K562 (cell line): ENCODE data around the gene APPBP2. TPM values are rescaled to one million over a fixed set of nuclear protein-coding genes. Genes with fewer than 3 reads are reported as not detected.

ENCODE experiments used
- BHLHE40 ChIP-seq: IDR thresholded peaks from 2 replicates; pipeline ENCODE4 v1.6.1; 2011; ENCODE audit warnings: low read length, improper control_type of control experiment
- CREB3L1 ChIP-seq: fragments of 450-650 bp; IDR thresholded peaks from 2 replicates; pipeline ENCODE4 v1.6.1; 2014; ENCODE audit warnings: low read depth, mild to moderate bottlenecking, moderate library complexity, borderline replicate concordance
- E2F5 ChIP-seq: sonication (generic); formaldehyde crosslinking; IDR thresholded peaks from 2 replicates; pipeline ENCODE4 v1.8.0; 2022; ENCODE audit warnings: mild to moderate bottlenecking, missing genetic modification reagents
- GABPB1 ChIP-seq: sonication (generic); formaldehyde crosslinking; IDR thresholded peaks from 2 replicates; pipeline ENCODE4 v1.8.0; 2022; ENCODE audit warnings: mild to moderate bottlenecking, missing genetic modification reagents
- HES1 ChIP-seq: fragments of 450-650 bp; IDR thresholded peaks from 2 replicates; pipeline ENCODE4 v1.6.1; 2016; ENCODE audit warnings: low read depth, mild to moderate bottlenecking, moderate library complexity
- MTA3 ChIP-seq: fragments of 450-650 bp; formaldehyde crosslinking; IDR thresholded peaks from 2 replicates; pipeline ENCODE4 v1.6.1; 2017; ENCODE audit warnings: mild to moderate bottlenecking, borderline replicate concordance
- ZBTB11 ChIP-seq, 3 experiments: fragments of 200-800 bp in 1 of 3; fragments of 250-450 bp in 1 of 3; fragments of 450-650 bp in 1 of 3; sonication (Bioruptor Pico) in 1 of 3; sonication (Bioruptor generic) in 1 of 3; formaldehyde crosslinking in 1 of 3; IDR thresholded peaks; 2 replicates each; pipeline versions ENCODE4 v1.6.1 to v1.8.0; 2016 to 2022; ENCODE audit warnings: mild to moderate bottlenecking in 2 of 3, missing genetic modification characterization in 2 of 3, missing compliant biosample characterization in 1 of 3, moderate library complexity in 1 of 3
- ZC3H4 ChIP-seq: sonication (generic); formaldehyde crosslinking; IDR thresholded peaks from 2 replicates; pipeline ENCODE4 v1.9.0; 2021; ENCODE audit warnings: missing genetic modification reagents, borderline replicate concordance
- ZC3H8 ChIP-seq: fragments of 450-650 bp; IDR thresholded peaks from 2 replicates; pipeline ENCODE4 v1.6.1; 2017
- ZKSCAN8 ChIP-seq: fragments of 200-800 bp; sonication (Bioruptor generic); IDR thresholded peaks from 2 replicates; pipeline ENCODE4 v1.6.1; 2016; ENCODE audit warnings: missing genetic modification characterization, missing compliant biosample characterization
- ZNF212 ChIP-seq: fragments of 450-650 bp; formaldehyde crosslinking; IDR thresholded peaks from 2 replicates; pipeline ENCODE4 v1.4.0; 2020; ENCODE audit warnings: mild to moderate bottlenecking
- ZNF277 ChIP-seq: fragments of 250-450 bp; sonication (Bioruptor Pico); IDR thresholded peaks from 2 replicates; pipeline ENCODE4 v1.8.0; 2022; ENCODE audit warnings: inconsistent platforms, mild to moderate bottlenecking, moderate library complexity, borderline replicate concordance
- ZNF280A ChIP-seq: fragments of 450-650 bp; IDR thresholded peaks from 2 replicates; pipeline ENCODE4 v1.6.1; 2018; ENCODE audit warnings: mild to moderate bottlenecking, low read depth; ENCODE audit not compliant: partially characterized antibody
- ZNF282 ChIP-seq: sonication (generic); formaldehyde crosslinking; IDR thresholded peaks from 2 replicates; pipeline ENCODE4 v1.8.1; 2023; ENCODE audit warnings: missing genetic modification reagents
- ZNF316 ChIP-seq: fragments of 450-650 bp; IDR thresholded peaks from 2 replicates; pipeline ENCODE4 v1.6.1; 2016
- ZNF354B ChIP-seq: fragments of 250-450 bp; sonication (Bioruptor Pico); IDR thresholded peaks from 2 replicates; pipeline ENCODE4 v1.4.0; 2020
- ZNF766 ChIP-seq: fragments of 200-800 bp; sonication (Bioruptor generic); conservative IDR thresholded peaks from 2 replicates; pipeline ENCODE4 v1.6.1; 2016; ENCODE audit warnings: missing genetic modification characterization, missing compliant biosample characterization
- polyA plus RNA-seq, 8 experiments: library from polyadenylated mRNA; depleted of rRNA in 4 of 8; stranded (reverse) in 5 of 8; unstranded in 3 of 8; fragments of >200 nt; fragmentation: Nextera tagmentation in 2 of 8; fragmentation: Illumina TruSeq in 1 of 8; extraction: Ambion mirVana in 2 of 8; extraction: Trizol in 1 of 8; gene quantifications; 2 replicates each; pipeline versions ENCODE4 v1.2.1 to v1.2.3, GENCODE V29; 2011 to 2014; ENCODE audit warnings: inconsistent platforms in 1 of 8, missing spikeins in 1 of 8
- total RNA-seq, 7 experiments: library from RNA; depleted of rRNA in 6 of 7; stranded (reverse); fragments of >200 nt in 6 of 7; fragmentation: Illumina TruSeq in 2 of 7; extraction: Trizol in 2 of 7; gene quantifications; 2 replicates each; pipeline versions ENCODE4 v1.2.1 to v1.2.3, GENCODE V29; 2011 to 2021; ENCODE audit warnings: low replicate concordance in 1 of 7

APPBP2 gene
- total and polyA plus RNA-seq, 9 of the 15 experiments (the other 6 are each of a cell fraction or from before 2014, with no cell fraction given): 2.7 to 16.8 (median 6.9) TPM

GRCh38 chr17:60525685-60526514, at the start of gene APPBP2 (continued):
- TF ChIP-seq ZBTB11 (CRISPR knock-in tag; IDR thresholded peaks at IDR 0.05) (peak in 2 of 3 experiments; percentile 63 to 92; a peak in 4 of 6 replicates), ZNF280A (no peak), CREB3L1 (peak; percentile 90; the same call in 1 of the 2 replicates), GABPB1 (peak; percentile 66), ZNF766 (CRISPR knock-in tag) (no peak), E2F5 (CRISPR knock-in tag) (0 out of 2 replicates have a peak, but pooled peaks have one; percentile 49), MTA3 (peak; percentile 67; the same call in 1 of the 2 replicates), HES1 (no peak), ZNF277 (CRISPR knock-in tag) (no peak), ZNF212 (no peak), ZNF354B (CRISPR knock-in tag) (no peak), ZNF282 (no peak), ZKSCAN8 (no peak), BHLHE40 (no peak), ZNF316 (0 out of 2 replicates have a peak, but pooled peaks have one; percentile 5), ZC3H8 (no peak), ZC3H4 (CRISPR knock-in tag) (no peak)
